ENCODE measurements around the gene SPTLC2. TPM values are rescaled to one million over a fixed set of nuclear protein-coding genes. Genes with fewer than 3 reads are reported as not detected.

The SPTLC2 gene
- total and polyA plus RNA-seq, 2 of the 13 experiments (the other 11 are each of a cell fraction or from before 2014, with no cell fraction given): 17.4 to 17.5 TPM

DNA sequence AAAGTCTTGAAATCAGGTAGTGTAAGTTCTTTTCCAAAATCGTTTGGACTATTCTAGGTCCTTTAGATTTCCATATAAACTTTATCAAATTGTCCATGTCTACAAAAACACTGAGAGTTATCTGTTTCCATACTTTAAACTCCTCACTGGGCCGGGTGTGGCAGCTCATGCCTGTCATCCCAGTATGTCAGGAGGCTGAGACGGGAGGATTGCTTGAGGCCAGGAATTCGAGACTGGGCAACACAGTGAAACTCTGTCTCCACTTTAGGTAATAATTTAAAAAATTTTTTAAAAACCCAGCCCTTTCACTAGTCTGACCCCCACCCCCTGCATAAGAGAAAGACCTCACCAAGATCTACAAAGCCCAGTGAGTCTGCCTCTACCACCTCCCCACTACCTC lies 111.4 kb downstream of the SPTLC2 start:
- H3K9me3 ChIP-seq (ENCODE audit: low read length): no peaks in the 10 kb centered on the region
- TF ChIP-seq, protein P1, sequence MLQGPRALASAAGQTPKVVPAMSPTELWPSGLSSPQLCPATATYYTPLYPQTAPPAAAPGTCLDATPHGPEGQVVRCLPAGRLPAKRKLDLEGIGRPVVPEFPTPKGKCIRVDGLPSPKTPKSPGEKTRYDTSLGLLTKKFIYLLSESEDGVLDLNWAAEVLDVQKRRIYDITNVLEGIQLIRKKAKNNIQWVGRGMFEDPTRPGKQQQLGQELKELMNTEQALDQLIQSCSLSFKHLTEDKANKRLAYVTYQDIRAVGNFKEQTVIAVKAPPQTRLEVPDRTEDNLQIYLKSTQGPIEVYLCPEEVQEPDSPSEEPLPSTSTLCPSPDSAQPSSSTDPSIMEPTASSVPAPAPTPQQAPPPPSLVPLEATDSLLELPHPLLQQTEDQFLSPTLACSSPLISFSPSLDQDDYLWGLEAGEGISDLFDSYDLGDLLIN (CRISPR knock-in tag; IDR thresholded peaks at IDR 0.05; ENCODE audit: borderline replicate concordance): no peak
- no peak for TF ChIP-seq CENPT (CRISPR knock-in tag; IDR thresholded peaks at IDR 0.05; ENCODE audit: low read depth)
- no peak for TF ChIP-seq ISL2 (CRISPR knock-in tag; IDR thresholded peaks at IDR 0.05)
- TF ChIP-seq, protein P2, sequence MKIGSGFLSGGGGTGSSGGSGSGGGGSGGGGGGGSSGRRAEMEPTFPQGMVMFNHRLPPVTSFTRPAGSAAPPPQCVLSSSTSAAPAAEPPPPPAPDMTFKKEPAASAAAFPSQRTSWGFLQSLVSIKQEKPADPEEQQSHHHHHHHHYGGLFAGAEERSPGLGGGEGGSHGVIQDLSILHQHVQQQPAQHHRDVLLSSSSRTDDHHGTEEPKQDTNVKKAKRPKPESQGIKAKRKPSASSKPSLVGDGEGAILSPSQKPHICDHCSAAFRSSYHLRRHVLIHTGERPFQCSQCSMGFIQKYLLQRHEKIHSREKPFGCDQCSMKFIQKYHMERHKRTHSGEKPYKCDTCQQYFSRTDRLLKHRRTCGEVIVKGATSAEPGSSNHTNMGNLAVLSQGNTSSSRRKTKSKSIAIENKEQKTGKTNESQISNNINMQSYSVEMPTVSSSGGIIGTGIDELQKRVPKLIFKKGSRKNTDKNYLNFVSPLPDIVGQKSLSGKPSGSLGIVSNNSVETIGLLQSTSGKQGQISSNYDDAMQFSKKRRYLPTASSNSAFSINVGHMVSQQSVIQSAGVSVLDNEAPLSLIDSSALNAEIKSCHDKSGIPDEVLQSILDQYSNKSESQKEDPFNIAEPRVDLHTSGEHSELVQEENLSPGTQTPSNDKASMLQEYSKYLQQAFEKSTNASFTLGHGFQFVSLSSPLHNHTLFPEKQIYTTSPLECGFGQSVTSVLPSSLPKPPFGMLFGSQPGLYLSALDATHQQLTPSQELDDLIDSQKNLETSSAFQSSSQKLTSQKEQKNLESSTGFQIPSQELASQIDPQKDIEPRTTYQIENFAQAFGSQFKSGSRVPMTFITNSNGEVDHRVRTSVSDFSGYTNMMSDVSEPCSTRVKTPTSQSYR (CRISPR knock-in tag; IDR thresholded peaks at IDR 0.05; ENCODE audit: borderline replicate concordance): no peak
- TF ChIP-seq U2AF2 (IDR thresholded peaks at IDR 0.05; ENCODE audit: low read depth, low read length): no peak
- TF ChIP-seq, protein P3, sequence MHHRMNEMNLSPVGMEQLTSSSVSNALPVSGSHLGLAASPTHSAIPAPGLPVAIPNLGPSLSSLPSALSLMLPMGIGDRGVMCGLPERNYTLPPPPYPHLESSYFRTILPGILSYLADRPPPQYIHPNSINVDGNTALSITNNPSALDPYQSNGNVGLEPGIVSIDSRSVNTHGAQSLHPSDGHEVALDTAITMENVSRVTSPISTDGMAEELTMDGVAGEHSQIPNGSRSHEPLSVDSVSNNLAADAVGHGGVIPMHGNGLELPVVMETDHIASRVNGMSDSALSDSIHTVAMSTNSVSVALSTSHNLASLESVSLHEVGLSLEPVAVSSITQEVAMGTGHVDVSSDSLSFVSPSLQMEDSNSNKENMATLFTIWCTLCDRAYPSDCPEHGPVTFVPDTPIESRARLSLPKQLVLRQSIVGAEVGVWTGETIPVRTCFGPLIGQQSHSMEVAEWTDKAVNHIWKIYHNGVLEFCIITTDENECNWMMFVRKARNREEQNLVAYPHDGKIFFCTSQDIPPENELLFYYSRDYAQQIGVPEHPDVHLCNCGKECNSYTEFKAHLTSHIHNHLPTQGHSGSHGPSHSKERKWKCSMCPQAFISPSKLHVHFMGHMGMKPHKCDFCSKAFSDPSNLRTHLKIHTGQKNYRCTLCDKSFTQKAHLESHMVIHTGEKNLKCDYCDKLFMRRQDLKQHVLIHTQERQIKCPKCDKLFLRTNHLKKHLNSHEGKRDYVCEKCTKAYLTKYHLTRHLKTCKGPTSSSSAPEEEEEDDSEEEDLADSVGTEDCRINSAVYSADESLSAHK (CRISPR knock-in tag; IDR thresholded peaks at IDR 0.05; ENCODE audit: borderline replicate concordance): no peak
- TF ChIP-seq CHCHD3 (CRISPR knock-in tag; IDR thresholded peaks at IDR 0.05): no peak
- TF ChIP-seq, protein P4, sequence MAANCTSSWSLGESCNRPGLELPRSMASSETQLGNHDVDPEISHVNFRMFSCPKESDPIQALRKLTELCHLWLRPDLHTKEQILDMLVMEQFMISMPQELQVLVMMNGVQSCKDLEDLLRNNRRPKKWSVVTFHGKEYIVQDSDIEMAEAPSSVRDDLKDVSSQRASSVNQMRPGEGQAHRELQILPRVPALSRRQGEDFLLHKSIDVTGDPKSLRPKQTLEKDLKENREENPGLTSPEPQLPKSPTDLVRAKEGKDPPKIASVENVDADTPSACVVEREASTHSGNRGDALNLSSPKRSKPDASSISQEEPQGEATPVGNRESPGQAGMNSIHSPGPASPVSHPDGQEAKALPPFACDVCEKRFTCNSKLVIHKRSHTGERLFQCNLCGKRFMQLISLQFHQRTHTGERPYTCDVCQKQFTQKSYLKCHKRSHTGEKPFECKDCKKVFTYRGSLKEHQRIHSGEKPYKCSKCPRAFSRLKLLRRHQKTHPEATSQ (CRISPR knock-in tag; IDR thresholded peaks at IDR 0.05; ENCODE audit: borderline replicate concordance): no peak
- TF ChIP-seq, protein P5, sequence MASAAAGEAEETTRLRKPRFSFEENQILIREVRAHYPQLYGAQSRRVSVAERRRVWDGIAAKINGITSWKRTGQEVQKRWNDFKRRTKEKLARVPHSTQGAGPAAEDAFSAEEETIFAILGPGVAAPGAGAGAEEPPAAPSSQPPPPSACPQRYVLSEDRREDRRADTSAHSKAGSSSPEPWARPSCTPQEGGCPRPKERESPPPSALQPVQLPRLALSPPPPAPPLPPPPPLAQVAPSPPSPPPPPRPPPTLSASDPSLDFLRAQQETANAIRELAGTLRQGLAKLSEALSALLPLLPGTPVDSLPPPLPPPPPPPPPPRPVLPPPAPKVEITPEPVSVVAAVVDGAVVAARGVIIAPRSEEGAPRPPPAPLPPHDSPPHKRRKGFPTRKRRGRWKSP (CRISPR knock-in tag; IDR thresholded peaks at IDR 0.05): no peak
- no peak for TF ChIP-seq ZNF441 (CRISPR knock-in tag; IDR thresholded peaks at IDR 0.05; ENCODE audit: borderline replicate concordance)
- no peak for TF ChIP-seq MEIS2 (CRISPR knock-in tag; IDR thresholded peaks at IDR 0.05)
- TF ChIP-seq ZSCAN25 (CRISPR knock-in tag; IDR thresholded peaks at IDR 0.05): no peak

More for the DNA sequence above, 111.4 kb downstream of the SPTLC2 start:
- Histone ChIP-seq H3K79me2 (ENCODE audit: insufficient read depth, low read length) (no peaks in the 10 kb centered on the region), H3K27me3 (ENCODE audit: control insufficient read depth in 1 of 2, insufficient read depth in 2 of 2, low read length in 2 of 2) (no peaks in the 10 kb centered on the region), H3K4me3 (replicated peaks in 1 of 3; ENCODE audit: insufficient read depth in 1 of 3, low read depth in 2 of 3, low read length in 3 of 3) (no peak overlapping the region), H4K20me1 (ENCODE audit: insufficient read depth, low read length) (no peaks in the 10 kb centered on the region), H2AFZ (ENCODE audit: low read length) (no peak overlapping the region), H3K4me2 (ENCODE audit: low read depth, low read length) (no peak overlapping the region), H3K27ac (ENCODE audit: extremely low read length, insufficient read depth, low read length) (peak overlapping the region; percentile 27), H3K4me1 (ENCODE audit: insufficient read depth, low read length) (peaks cover 76% of the 10 kb centered on the region), H3K9ac (ENCODE audit: insufficient read depth, low read depth, low read length) (no peak overlapping the region), H3K36me3 (replicated peaks in 1 of 2; ENCODE audit: control insufficient read depth in 1 of 2, insufficient read depth in 2 of 2, low read length in 2 of 2) (no peaks in the 10 kb centered on the region)
- no TSS peak for BruUV-seq (replicated peaks)
- 71% methylated on average over 4 of the region's 4 CpGs for WGBS (ENCODE audit: low lambda C conversion rate)
- ChIA-PET CTCF (ENCODE audit: low intra/inter-chr PET ratio, low total read pairs) (no interaction called here), POLR2A (no interaction called here)
- in situ Hi-C loops (cut with HindIII; ENCODE audit: extremely low pct_ligation_motif_present, low pct_unique_long_range_greater_than_20kb) (no loop called here), intact Hi-C loops (cut with micrococcal nuclease; ENCODE audit: unreplicated experiment) (no loop called here)
- FAIRE-seq (no peak), DNase-seq (ENCODE audit: low spot score) (no peak), ATAC-seq (no peak)
